GM12864 (cell line): Measurements from ENCODE around the gene NF1.
A peak's percentile ranks its signal among the peaks of the same experiment; 100 is the strongest.
"Not testable (repeated sequence)": the region's sequence is repeated elsewhere in the genome, so short reads cannot be mapped to it uniquely, and the experiment has no call there.

Source experiments
- DNase-seq: peaks from one replicate; pipeline ENCODE4 v3.0.0-alpha.2; 2011; ENCODE audit warnings: low read depth
- H3K4me3 ChIP-seq: 2 replicates; pipeline ENCODE4 v1.5.1; 2011; ENCODE audit warnings: mild to moderate bottlenecking, low read depth, low read length, control low read depth
- CTCF ChIP-seq: IDR thresholded peaks from 2 replicates; pipeline ENCODE4 v1.5.1; 2011; ENCODE audit warnings: low read depth, mild to moderate bottlenecking, moderate library complexity, low read length, control low read depth, inconsistent platforms; ENCODE audit errors: missing control alignments

Gene NF1

GRCh38 chr17:31085563-31085962, 9.2 kb upstream of the NF1 start:
- H3K4me3 ChIP-seq: no peak overlapping the region
- no peak for TF ChIP-seq CTCF
- DNase-seq: no peak

GRCh38 chr17:31089471-31089870, 5.3 kb upstream of the NF1 start:
- DNase-seq: no peak
- H3K4me3 ChIP-seq: no peak overlapping the region
- no peak for TF ChIP-seq CTCF

GRCh38 chr17:31090650-31091049, 4.1 kb upstream of the NF1 start:
- not testable (repeated sequence) for DNase-seq, H3K4me3 ChIP-seq

- no peak for DNase-seq
Measured at GRCh38 chr17:31092475-31093064, 2.2 kb upstream of the NF1 start.

GRCh38 chr17:31093866-31094599, 744 bp upstream of the NF1 start:
- DNase-seq: no peak
- no peak for TF ChIP-seq CTCF
- H3K4me3 ChIP-seq: peak overlapping the region; percentile 65

More at GRCh38 chr17:31092475-31093064, 2.2 kb upstream of the NF1 start:
- no peak for TF ChIP-seq CTCF
- H3K4me3 ChIP-seq: no peak overlapping the region

- no peak for TF ChIP-seq CTCF
- peak overlapping the region; percentile 65 for H3K4me3 ChIP-seq
- no peak for DNase-seq
Measured at GRCh38 chr17:31095236-31096105, 694 bp downstream of the NF1 start.

- no peak for DNase-seq
- TF ChIP-seq CTCF: no peak
- peak overlapping the region; percentile 65 for H3K4me3 ChIP-seq
Measured at GRCh38 chr17:31096106-31096436, 1.3 kb downstream of the NF1 start.
